Lung (tissue), 12 donors: ENCODE data around the gene PROK1. TPM values are rescaled to one million over a fixed set of nuclear protein-coding genes. Genes with fewer than 3 reads are reported as not detected.
A peak's percentile ranks its signal among the peaks of the same experiment; 100 is the strongest.

Experiments
- ATAC-seq: fragments of 200-7000 bp; cut with Tn5 transposase; one replicate; pipeline ENCODE4 v1.9.1; 2020; ENCODE audit warnings: moderate number of reproducible peaks; ENCODE audit not compliant: insufficient read depth, low FRiP score
- DNase-seq, 3 donors: peaks; one replicate each; pipeline ENCODE4 v3.0.0-alpha.2; 2013 to 2017
- H3K27ac ChIP-seq, 2 donors: one replicate each; pipeline ENCODE4 v1.5.1; 2013; ENCODE audit warnings: mild to moderate bottlenecking in 2 of 2, moderate library complexity in 2 of 2, control low read depth in 1 of 2, inconsistent platforms in 1 of 2, low read depth in 1 of 2, low read length in 1 of 2
- H3K27me3 ChIP-seq, 3 donors: one replicate each; pipeline ENCODE4 v1.5.1; 2013; ENCODE audit warnings: low read length in 2 of 3; ENCODE audit not compliant: control insufficient read depth in 3 of 3, insufficient read depth in 3 of 3
- H3K36me3 ChIP-seq, 4 donors: one replicate each; pipeline ENCODE4 v1.5.1; 2013; ENCODE audit warnings: low read length in 4 of 4, mild to moderate bottlenecking in 1 of 4, moderate library complexity in 1 of 4; ENCODE audit not compliant: control insufficient read depth in 4 of 4, insufficient read depth in 4 of 4
- H3K4me1 ChIP-seq, 5 donors: one replicate each; pipeline ENCODE4 v1.5.1; 2013; ENCODE audit warnings: low read length in 5 of 5, mild to moderate bottlenecking in 2 of 5, moderate library complexity in 1 of 5; ENCODE audit not compliant: control insufficient read depth in 5 of 5, insufficient read depth in 5 of 5
- H3K4me3 ChIP-seq: one replicate; pipeline ENCODE4 v1.5.1; 2013; ENCODE audit warnings: mild to moderate bottlenecking, control low read depth, moderate library complexity
- H3K9ac ChIP-seq, 2 donors: one replicate each; pipeline ENCODE4 v1.5.1; 2013; ENCODE audit warnings: low read length in 2 of 2, control low read depth in 1 of 2; ENCODE audit not compliant: insufficient read depth in 1 of 2
- H3K9me3 ChIP-seq, 4 donors: one replicate each; pipeline ENCODE4 v1.5.1; 2013; ENCODE audit warnings: low read length in 3 of 4, mild to moderate bottlenecking in 1 of 4, moderate library complexity in 1 of 4; ENCODE audit not compliant: control insufficient read depth in 4 of 4, insufficient read depth in 3 of 4
- WGBS, 2 donors: extraction: QIAGEN DNeasy Blood & Tissue Kit; methylation state at CpG; one replicate each; pipeline ENCODE4 v1.1.7; 2013; 5-methylcytosine and 5-hydroxymethylcytosine counted together
- polyA plus RNA-seq, 2 donors: library from polyadenylated mRNA; stranded (reverse); fragments of 200-250 nt; gene quantifications; one replicate each; pipeline ENCODE4 v1.2.1, GENCODE V29; 2013
- total RNA-seq, 2 donors: library from RNA; depleted of rRNA in 1 of 2; stranded (reverse); fragments of >200 nt in 1 of 2; gene quantifications; one replicate each; pipeline ENCODE4 v1.2.1, GENCODE V29; 2014 to 2021
- TF ChIP-seq, protein P1 (sequence below): IDR thresholded peaks from 2 replicates; pipeline ENCODE4 v1.5.1; 2012; ENCODE audit warnings: mild to moderate bottlenecking; ENCODE audit errors: control extremely low read depth, extremely low read depth
- donor health status: control.
- donor health status: control.
- donor health status: Bipolar disorder and iron deficiency.
- donor health status: healthy.
- donor health status: DM: yes; HTN: yes; CAD: no.

Gene PROK1
- total and polyA plus RNA-seq, 4 donors, result 0.05 to 0.22 TPM; not detected in 2

DNA sequence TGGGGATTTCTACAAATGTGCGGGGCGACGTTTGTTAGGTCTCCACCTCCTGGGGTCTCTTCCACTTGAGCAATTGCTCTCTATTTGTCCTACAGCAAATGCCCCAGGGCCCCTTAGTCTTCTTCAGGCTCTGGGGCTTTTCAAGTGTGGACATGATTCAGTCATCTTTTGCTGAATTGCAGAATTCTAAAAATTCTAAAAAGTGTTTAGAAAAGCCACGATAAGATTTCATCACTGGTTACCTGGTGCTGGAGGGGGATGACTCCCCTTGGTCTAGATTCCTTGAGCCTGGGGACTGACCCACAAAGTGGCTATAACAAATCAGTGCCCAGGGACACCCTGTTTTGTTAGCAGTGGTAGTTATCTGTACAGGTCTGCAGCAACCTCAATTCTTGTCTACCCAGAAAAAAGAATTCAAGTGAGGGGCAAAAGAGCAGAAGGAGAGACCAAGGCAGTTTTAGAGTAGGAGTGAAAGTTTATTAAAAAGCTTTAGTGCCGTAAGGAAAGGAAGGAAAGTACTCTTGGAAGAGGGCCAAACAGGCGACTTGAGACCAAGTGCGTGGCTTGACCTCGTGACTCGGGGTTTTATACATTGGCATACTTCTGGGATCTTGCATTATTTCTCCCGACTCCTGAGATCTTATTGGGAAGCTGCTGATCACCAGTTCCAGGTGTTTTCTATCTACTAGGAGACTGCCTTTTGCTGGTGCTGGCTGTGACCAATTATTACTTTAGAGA lies 25.2 kb downstream of the PROK1 start:
- H3K9me3 ChIP-seq, result no peaks in the 10 kb centered on the region
- no peaks in the 10 kb centered on the region for H3K27me3 ChIP-seq
- TF ChIP-seq, protein P1, sequence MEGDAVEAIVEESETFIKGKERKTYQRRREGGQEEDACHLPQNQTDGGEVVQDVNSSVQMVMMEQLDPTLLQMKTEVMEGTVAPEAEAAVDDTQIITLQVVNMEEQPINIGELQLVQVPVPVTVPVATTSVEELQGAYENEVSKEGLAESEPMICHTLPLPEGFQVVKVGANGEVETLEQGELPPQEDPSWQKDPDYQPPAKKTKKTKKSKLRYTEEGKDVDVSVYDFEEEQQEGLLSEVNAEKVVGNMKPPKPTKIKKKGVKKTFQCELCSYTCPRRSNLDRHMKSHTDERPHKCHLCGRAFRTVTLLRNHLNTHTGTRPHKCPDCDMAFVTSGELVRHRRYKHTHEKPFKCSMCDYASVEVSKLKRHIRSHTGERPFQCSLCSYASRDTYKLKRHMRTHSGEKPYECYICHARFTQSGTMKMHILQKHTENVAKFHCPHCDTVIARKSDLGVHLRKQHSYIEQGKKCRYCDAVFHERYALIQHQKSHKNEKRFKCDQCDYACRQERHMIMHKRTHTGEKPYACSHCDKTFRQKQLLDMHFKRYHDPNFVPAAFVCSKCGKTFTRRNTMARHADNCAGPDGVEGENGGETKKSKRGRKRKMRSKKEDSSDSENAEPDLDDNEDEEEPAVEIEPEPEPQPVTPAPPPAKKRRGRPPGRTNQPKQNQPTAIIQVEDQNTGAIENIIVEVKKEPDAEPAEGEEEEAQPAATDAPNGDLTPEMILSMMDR, result no peak
- H3K4me3 ChIP-seq, result no peak overlapping the region
- H3K9ac ChIP-seq, result no peak overlapping the region
- no peak overlapping the region for H3K27ac ChIP-seq
- H3K4me1 ChIP-seq, result peaks cover 0 to 16% (median 0%) of the 10 kb centered on the region in 5 donors
- no peak for ATAC-seq
- no peaks in the 10 kb centered on the region for H3K36me3 ChIP-seq
- WGBS, 2 donors, result 38 to 43% methylated on average over 10 of the region's 10 CpGs
- peak in 1 of 3 donors; percentile 42 for DNase-seq

DNA sequence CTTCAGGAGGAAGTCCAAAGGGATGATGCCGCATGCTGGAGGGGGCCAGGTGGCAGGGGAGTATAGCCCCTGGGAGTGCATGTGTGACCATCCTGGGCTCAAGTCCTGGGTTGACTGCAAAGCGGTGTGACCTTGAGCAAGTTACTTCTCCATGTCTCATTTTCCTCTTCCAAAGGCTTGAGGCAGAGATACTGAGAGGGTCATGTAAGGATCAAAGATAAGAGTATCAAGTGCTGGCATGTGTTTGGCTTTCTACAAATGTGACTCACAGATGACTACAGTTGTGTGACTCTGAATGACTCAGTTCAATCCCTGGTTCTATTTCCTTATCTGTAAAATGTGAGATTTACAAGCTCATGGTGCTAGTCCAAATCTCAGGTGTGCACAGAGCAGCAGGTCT lies 26.1 kb downstream of the PROK1 start:
- Histone ChIP-seq H3K4me3 (no peak overlapping the region), H3K9me3 (no peaks in the 10 kb centered on the region), H3K27me3 (no peaks in the 10 kb centered on the region), H3K4me1 (peaks cover 0 to 16% (median 0%) of the 10 kb centered on the region in 5 donors), H3K27ac (no peak overlapping the region), H3K9ac (no peak overlapping the region), H3K36me3 (no peaks in the 10 kb centered on the region)
- TF ChIP-seq, protein P1, result no peak
- DNase-seq (no peak), ATAC-seq (peak; percentile 64)
- WGBS, 2 donors, result 90 to 97% methylated on average over 2 of the region's 2 CpGs

DNA sequence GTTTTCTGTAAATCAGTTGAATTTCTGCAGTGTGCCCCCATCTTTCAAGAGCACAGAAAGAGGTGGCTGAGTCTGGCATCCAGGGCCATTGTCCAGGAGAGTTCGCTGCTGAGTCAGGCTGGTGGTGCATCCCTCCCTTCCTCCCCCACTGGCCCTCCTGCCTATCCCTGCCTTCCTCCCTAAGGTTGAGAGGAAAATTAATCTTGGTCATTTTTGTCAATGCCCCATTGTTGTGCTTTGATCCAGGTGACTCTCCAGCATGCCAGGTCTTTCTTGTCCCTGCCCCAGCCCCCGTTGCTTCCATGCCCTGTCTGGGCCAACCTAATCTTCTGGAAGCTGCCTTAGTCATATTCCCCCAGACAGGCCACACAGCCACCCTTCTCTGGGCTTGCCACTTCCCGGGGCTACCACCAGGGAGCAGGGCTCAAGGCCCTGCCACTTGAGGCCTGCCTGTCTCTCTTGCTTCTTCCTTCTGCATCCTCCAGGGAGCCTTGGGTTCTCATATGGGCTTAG lies 26.6 kb downstream of the PROK1 start:
- Histone ChIP-seq H3K36me3 (no peaks in the 10 kb centered on the region), H3K27me3 (no peaks in the 10 kb centered on the region), H3K9me3 (no peaks in the 10 kb centered on the region), H3K4me1 (peaks cover 0 to 16% (median 0%) of the 10 kb centered on the region in 5 donors), H3K4me3 (no peak overlapping the region), H3K9ac (no peak overlapping the region), H3K27ac (no peak overlapping the region)
- DNase-seq, result no peak
- 75 to 86% methylated on average over 3 of the region's 3 CpGs for WGBS, 2 donors
- TF ChIP-seq, protein P1, result no peak
- no peak for ATAC-seq
